ENCODE measurements around the gene STX11.
"Not testable (repeated sequence)": the region's sequence is repeated elsewhere in the genome, so short reads cannot be mapped to it uniquely, and the experiment has no call there.

The STX11 gene

GRCh38 chr6:144178323-144178722, 28.0 kb downstream of the STX11 start:
- DNase-seq, result no peak

GRCh38 chr6:144179237-144179636, 28.9 kb downstream of the STX11 start:
- DNase-seq, result no peak

GRCh38 chr6:144179828-144180227, 29.5 kb downstream of the STX11 start:
- no peak for DNase-seq

GRCh38 chr6:144180354-144180753, 30.0 kb downstream of the STX11 start:
- not testable (repeated sequence) for DNase-seq

GRCh38 chr6:144181639-144182038, 31.3 kb downstream of the STX11 start:
- DNase-seq, result no peak

GRCh38 chr6:144184186-144184585, 33.9 kb downstream of the STX11 start:
- DNase-seq, result not testable (repeated sequence)

GRCh38 chr6:144185133-144185836, 35.0 kb downstream of the STX11 start:
- DNase-seq, result no peak

- DNase-seq, result no peak
Measured at GRCh38 chr6:144186817-144187625, 36.7 kb downstream of the STX11 start.

GRCh38 chr6:144189351-144189750, 39.0 kb downstream of the STX11 start:
- DNase-seq, result no peak

GRCh38 chr6:144190080-144190479, 39.8 kb downstream of the STX11 start:
- no peak for DNase-seq

- DNase-seq, result no peak
Measured at GRCh38 chr6:144190593-144190992, 40.3 kb downstream of the STX11 start.

- DNase-seq, result no peak
Measured at GRCh38 chr6:144193181-144193580, 42.9 kb downstream of the STX11 start.

GRCh38 chr6:144194293-144194810, 44.0 kb downstream of the STX11 start:
- DNase-seq, result no peak

GRCh38 chr6:144195671-144196270, 45.5 kb downstream of the STX11 start:
- peak; percentile 38 for DNase-seq

GRCh38 chr6:144197919-144198318, 47.6 kb downstream of the STX11 start:
- no peak for DNase-seq

- DNase-seq, result no peak
Measured at GRCh38 chr6:144202879-144203468, 52.7 kb downstream of the STX11 start.

GRCh38 chr6:144211160-144211559, 60.8 kb downstream of the STX11 start:
- no peak for DNase-seq

- no peak for DNase-seq
Measured at GRCh38 chr6:144213315-144213714, 63.0 kb downstream of the STX11 start.

GRCh38 chr6:144214029-144214428, 63.7 kb downstream of the STX11 start:
- DNase-seq, result no peak

- DNase-seq, result no peak
Measured at GRCh38 chr6:144214622-144215401, 64.5 kb downstream of the STX11 start.

GRCh38 chr6:144215402-144215931, 65.2 kb downstream of the STX11 start:
- peak; percentile 86 for DNase-seq

Measured in hematopoietic multipotent progenitor cell treated with erythropoietin and hydrocortisone succinate and interleukin-3 and kit ligand, for 8 days (in vitro differentiated cells).